Left kidney (tissue), 2 donors: ENCODE results near the gene IFNAR2. TPM values are rescaled to one million over a fixed set of nuclear protein-coding genes. Genes with fewer than 3 reads are reported as not detected.
"Not testable (repeated sequence)": the region's sequence is repeated elsewhere in the genome, so short reads cannot be mapped to it uniquely, and the experiment has no call there.

Experiments used
- DNase-seq: peaks from one replicate; pipeline ENCODE4 v3.0.0-alpha.2; 2013
- polyA plus RNA-seq: library from polyadenylated mRNA; unstranded; fragments of 120-200 nt; gene quantifications from one replicate; pipeline ENCODE4 v1.2.1, GENCODE V29; 2013; ENCODE audit not compliant: insufficient read length

IFNAR2 gene
- polyA plus RNA-seq, 1 donor: 24.8 TPM

DNA sequence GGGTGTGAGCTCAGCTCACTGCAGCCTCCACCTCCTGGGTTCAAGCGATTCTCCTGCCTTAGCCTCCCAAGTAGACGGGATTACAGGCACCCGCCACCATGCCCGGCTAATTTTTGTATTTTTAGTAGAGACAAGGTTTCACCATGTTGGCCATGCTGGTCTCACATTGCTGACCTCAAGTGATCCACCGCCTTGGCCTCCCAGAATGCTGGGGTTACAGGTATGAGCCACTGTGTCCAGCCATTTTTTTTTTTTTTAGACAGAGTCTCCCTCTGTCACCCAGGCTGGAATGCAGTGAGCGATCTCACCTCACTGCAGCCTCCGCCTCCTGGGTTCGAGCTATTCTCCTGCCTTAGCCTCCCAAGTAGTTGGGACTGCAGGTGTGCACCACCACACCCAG is 13.1 kb downstream of the IFNAR2 start:
- DNase-seq: not testable (repeated sequence)

DNA sequence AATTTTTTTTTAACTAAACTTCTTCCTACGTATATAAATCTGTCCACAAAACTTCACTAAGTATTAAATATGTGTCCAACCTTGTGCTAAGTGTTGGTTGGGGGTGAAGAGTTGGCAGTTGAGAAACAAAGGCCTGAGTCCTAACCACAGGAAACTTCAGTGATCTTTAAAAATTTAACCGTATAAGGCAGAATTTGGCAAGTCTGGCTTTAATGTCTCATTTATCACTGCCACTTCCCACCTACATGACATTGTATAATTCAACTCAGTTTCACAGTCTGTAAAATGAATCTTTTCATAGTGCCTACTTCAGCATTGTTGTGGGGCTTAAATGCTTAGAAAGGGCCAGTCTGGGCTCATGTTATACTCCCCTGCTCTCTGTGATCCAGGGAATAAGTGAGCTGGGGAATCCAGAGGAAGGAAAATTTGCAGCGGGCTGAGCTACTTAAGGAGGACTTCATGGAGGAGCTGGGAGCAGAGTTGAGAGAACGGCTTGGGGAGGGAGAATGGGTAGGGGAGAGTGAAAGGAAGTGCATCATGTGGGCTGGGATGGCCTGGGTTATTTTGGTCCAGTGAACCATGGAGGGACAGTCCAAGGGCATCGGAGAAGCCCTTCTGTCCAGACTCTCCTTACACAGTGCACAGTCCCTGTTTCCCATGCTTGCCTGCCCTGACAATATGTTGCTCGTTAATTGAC is 14.5 kb downstream of the IFNAR2 start:
- DNase-seq: no peak

DNA sequence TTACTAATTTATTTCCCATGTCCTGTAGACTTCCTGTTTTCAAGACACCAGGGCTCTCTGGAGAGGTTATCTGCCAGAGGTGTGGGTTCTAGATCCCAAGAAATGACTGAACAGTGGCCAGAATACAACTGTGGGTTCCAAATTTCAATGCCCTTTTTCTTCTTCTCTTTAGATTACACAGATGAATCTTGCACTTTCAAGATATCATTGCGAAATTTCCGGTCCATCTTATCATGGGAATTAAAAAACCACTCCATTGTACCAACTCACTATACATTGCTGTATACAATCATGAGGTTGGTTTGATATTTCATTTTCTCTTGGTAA is 15.0 kb downstream of the IFNAR2 start:
- no peak for DNase-seq

DNA sequence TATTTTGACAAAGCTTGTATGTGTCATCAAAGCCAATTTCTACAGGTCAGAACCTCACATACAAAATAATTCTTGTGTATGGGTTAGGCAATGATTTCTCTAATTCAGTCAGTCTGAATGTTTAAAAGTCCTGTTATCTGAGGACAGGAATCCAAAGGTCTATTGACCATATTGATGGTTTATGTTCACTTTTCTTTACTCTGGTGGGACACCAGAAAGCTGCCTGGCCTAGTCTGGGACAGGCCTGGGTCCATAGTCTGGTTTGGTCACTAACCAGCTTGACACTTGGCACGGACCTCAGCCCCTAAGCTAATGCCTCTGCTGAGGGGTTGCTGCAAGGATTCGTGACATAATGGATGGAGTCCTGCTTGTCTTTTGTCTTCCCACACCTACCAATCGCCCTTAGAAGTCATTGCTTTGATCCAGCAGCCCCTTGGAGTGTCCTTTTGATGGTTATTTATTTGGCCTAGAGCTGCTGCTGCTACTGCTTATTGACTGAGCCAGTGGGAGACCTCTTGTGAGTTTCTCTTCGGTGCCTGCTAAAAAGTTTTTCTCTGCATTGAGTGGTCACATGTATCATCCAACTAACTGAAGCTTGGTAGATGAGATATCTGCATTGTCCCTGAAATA is 15.7 kb downstream of the IFNAR2 start:
- no peak for DNase-seq

DNA sequence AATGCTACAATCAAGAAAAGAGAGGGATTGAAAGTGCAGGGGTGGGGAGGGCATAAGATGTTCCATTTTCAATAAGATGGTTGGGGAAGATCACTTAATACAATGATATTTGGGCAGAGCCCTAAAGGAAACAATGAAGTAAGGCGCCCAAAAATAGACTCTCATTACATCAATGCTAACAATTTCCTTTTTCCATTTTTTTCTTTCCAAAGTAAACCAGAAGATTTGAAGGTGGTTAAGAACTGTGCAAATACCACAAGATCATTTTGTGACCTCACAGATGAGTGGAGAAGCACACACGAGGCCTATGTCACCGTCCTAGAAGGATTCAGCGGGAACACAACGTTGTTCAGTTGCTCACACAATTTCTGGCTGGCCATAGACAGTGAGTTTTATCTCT is 16.8 kb downstream of the IFNAR2 start:
- DNase-seq: no peak

DNA sequence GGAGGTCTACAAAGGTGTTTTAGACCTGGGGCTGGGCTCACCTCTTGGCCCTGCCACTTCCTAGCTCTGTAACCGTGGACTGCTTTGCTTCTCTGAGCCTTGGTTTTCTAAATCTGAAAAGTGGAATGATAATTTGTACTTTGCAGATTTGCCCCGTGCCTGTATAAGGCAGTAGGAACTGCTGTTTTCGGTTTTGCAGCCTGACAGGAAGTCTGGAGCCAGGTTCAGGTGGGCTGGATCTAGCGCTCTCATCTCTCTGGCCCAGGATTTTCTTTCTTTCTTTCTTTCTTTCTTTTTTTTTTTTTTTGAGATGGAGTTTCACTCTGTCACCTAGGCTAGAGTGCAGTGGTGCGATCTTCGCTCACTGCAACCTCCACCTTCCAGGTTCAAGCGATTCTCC is 17.2 kb downstream of the IFNAR2 start:
- DNase-seq: no peak

DNA sequence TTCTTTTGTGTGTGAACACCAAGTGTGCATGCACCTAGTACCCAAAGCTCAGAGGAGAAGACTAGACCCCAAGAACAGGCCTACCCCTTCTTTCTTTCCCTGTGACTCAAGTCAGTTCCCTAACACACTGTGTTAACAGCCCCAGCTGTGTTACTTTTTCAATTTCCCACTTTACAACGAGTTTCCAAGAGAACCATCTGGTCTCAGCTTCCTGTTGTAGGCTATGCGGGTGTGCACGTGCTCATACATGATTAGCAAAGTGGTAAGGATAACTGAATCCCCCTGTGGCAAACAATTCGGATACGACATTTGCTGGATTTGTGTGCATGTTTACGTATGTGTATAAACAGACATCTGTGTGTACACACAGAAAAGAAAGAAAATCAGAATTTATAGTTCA is 17.9 kb downstream of the IFNAR2 start:
- no peak for DNase-seq

DNA sequence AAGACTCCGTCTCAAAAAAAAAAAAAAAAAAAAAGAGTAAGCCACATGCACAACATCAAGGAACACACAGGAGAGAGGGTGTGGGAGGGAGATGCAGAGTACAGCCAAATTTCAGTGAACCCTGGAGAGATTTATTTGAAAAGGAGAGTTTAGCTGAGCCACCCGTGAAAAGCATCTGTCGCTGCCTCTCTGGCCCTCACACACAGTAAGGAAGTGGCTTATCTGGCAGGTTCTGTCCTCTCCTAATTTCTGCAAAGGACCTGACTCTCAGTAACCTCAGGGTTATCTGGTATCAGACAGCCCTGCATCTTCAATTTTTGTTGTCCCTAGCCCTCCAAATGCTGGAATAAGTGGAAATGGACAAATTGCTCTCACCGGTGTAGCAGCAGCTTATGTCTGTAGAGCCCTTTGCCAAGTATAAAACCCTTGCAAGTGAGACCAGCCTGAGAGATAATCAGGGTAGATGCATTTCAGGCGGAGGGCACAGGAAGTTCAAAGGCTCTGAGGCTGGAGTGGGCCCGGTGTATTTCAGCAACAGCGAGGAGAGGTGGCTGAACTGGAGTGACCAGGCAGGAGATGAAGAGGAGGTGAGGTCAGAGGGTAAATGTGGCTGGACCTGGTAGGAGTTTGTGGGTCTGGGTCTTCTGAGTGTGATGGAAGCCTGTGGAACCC is 19.7 kb downstream of the IFNAR2 start:
- DNase-seq: no peak

DNA sequence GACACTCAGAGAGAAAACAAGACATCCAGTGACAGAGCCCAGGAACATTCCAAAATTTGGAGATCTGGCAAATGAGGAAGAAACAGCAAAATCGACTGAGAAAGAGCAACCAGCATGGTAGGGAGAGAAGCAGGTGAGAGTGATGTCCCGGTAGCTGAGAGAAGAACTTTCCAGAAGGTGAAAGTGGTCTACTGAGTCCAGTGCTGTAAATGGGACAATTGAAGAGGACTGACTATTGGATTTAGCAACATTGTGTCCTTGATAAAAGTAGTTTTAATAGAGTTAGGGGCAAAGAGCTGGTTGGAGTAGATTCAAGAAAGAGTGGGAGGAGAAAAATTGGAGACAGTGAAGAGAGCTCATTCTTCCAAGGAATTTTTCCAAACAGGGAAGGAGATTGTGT is 21.4 kb downstream of the IFNAR2 start:
- DNase-seq: no peak

DNA sequence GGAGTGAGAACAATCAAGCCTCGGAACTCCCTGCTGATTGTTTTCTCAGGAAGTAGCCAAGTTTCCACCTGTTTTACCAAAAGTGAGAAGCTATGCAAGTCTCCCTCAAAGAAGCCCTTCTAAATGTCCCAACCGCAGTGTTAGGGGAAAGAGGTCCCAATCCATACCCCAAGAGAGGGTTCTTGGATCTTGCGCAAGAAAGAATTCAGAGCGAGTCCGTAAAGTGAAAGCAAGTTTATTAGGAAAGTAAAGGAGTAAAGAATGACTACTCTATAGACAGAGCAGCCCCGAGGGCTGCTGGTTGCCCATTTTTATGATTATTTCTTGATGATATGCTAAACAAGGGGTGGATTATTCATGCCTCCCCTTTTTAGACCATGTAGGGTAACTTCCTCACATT is 23.6 kb downstream of the IFNAR2 start:
- not testable (repeated sequence) for DNase-seq

DNA sequence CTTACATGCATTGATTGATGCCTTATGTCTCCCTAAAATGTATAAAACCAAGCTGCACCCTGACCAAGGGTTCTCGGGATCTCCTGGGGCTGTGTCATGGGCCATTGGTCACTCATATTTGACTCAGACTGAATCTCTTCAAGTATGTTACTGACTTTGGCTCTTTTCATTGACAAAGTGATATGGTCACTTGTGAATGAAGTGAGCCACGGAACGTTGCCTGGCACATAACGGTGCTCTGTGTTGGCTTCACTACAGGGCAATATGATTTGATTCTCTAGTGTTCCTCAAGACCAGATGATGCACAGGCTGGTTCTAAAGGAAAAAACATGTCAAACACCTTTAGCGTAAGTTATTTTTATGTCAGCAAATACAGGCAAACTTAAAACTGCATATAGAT is 25.0 kb downstream of the IFNAR2 start:
- no peak for DNase-seq

DNA sequence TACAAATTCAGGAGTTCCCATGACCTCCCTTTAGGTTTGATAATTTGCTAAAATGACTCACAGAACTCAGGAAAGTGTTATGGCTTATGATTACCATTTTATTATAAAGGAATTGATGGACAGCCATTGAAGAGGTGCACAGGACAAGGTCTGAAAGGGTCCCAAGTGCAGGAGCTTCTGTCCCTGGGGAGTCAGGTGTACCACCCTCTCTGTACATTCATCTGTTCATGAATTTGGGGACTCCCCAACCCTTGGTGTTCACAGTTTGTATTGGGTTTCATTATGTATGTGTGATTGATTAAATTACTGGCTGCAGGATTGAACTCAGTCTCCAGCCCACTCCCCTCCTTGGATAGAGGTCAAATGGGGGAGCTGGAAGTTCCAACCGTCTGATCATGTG is 25.7 kb downstream of the IFNAR2 start:
- DNase-seq: no peak

DNA sequence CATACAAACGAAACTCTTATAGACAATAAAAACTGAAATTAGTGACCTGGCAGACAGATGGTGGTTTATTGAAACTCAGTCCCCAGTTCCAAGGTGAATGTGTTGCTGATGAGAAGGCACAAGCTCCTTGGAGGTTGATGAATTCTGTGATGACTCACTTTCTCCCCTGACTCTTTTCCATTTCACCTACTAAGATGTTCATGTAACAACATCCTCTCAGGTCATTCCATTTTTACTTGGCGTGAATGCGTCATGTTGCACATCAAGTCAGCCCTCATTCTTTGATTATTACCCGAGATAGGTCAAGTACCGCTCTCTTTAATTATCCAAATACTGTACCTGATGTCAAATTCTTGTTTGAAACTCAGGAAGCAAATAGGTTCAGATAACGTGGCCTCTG is 26.3 kb downstream of the IFNAR2 start:
- DNase-seq: no peak

DNA sequence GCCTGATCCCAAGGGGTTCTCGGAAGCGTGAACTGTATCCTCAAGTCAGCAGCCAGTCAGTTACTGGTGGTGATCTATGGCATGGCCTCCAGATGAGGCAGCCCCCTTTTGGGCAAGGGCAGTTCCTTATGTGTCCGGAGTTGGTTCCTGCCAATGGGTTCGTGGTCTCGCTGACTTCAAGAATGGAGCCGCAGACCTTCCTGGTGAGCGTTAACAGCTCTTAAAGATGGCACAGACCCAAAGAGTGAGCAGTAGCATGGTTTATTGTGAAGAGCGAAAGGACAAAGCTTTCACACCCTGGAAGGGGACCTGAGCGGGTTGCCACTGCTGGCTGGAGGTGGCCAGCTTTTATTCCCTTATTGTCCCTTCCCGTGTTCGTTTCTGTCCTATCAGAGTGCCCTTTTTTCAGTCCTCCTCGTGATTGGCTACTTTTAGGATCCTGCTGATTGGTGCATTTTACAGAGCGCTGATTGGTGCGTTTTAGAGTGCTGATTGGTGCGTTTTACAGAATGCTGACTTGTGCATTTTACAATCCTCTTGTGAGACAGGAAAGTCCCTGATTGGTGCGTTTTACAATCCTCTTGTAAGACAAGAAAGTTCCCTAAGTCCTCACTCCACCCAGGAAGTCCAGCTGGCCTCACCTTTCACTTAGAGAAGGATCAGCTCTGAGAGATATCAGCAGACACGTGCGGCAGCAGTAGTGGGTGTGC is 27.5 kb downstream of the IFNAR2 start:
- no peak for DNase-seq

DNA sequence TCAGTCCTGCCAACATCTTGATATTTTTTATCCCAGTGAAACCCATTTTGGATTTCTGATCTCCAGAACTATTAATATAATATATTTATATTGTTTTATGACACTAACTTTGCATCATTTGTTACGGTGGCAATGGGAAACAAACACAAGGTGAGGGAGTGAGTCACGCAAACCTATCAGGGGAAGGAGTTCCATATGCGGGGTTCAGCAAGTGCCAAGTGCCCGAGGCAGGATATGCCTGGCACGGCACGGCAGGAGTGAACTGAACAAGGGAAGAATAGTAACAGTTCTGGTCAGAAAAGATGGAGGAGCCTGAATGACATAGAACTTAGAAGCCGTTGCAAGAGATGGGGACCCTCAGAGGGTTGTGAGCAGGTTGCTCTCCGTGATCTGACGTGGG is 28.7 kb downstream of the IFNAR2 start:
- DNase-seq: no peak

DNA sequence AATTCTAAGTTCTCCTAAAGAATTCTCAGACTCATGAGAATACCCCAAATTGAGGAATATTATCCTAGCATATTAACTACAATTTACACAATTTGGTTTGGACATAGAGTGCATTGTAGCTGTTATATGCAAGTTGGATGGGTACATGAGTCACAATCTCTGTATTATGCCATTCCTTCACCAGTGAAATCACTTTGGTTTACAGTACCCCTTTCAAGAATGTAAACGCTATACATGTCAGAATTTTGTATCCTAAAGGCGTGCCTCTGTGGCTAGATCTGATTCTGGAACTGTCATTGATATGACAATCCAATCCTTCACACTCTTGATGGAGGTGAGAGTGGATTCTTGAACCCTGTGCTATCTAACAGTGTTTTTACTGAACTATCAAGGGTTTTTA is 29.7 kb downstream of the IFNAR2 start:
- DNase-seq: no peak

DNA sequence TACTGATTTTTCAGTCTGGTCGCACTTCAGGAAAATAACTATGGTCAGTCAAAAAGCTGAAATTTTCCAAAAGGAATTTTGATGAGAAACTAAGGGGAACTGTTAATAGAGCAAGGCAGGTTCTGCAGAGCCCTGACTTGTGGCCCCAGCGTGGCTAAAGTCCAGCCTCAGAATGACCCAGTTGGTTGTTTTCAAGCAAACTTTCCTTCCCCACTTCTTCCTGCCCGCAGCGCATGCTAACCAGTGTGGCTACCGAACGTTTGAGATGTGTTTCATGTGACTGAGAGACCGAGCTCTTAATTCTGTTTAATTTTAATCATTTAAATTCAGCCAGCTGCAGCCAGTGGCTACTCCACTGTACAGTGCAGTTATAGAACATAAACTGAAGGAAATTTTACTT is 30.3 kb downstream of the IFNAR2 start:
- no peak for DNase-seq

DNA sequence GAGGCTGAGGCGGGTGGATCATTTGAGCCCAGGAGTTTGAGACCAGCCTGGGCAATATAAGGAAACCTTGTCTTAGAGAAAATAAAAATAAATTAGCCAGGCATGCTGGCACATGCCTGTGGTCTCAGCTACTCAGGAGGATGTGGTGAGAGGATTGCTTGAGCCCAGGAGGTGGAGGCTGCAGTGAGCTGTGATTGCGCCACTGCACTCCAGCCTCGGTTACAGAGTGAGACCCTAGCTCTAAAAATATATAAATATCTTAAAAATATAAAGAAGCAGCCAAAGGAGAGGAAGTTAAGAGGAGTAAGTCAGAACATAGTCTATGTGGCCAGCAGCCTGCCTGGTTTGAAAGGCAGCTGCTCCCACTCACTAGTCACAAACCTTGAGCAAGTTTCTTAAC is 31.9 kb downstream of the IFNAR2 start:
- no peak for DNase-seq

DNA sequence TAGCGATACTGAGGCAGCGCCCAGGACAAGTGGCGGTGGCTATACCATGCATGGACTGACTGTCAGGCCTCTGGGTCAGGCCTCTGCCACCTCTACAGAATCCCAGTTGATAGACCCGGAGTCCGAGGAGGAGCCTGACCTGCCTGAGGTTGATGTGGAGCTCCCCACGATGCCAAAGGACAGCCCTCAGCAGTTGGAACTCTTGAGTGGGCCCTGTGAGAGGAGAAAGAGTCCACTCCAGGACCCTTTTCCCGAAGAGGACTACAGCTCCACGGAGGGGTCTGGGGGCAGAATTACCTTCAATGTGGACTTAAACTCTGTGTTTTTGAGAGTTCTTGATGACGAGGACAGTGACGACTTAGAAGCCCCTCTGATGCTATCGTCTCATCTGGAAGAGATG is 33.2 kb downstream of the IFNAR2 start:
- DNase-seq: no peak

DNA sequence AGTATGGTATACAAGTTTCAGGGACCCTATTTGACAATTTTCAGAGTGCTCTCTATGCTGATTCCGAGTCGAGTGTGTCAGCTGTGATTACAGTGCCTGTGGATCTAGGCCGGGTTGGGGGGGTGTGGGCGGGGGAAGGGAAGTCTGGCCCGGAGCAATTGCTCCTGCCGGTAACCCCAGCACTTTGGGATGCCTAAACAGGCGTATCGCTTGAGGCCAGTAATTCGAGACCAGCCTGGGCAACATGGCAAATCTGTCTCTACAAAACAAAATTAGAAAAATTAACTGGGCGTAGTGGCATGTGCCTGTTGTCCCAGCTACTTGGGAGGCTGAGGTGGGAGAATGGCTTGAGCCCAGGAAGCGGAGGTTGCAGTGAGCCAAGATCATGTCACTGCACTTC is 34.8 kb downstream of the IFNAR2 start:
- DNase-seq: no peak

DNA sequence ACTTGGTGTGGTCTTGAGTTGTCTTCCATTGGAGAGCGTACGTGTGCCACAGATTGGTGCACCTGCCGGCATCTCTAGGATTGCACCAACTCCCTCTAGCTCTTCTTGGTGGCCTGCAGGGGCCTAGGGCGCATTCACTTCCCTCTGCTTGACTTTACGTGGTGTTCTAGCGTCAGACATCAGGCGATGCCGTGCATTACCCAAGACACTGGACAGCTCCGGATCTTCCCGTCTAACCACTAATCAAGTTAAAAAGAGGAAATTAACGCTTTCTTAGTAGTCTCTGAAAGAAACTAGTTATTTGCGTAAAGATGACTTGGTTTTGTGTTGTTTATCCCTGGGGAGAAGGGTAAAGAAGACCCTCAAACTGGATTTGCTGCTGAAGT is 35.9 kb downstream of the IFNAR2 start:
- no peak for DNase-seq

DNA sequence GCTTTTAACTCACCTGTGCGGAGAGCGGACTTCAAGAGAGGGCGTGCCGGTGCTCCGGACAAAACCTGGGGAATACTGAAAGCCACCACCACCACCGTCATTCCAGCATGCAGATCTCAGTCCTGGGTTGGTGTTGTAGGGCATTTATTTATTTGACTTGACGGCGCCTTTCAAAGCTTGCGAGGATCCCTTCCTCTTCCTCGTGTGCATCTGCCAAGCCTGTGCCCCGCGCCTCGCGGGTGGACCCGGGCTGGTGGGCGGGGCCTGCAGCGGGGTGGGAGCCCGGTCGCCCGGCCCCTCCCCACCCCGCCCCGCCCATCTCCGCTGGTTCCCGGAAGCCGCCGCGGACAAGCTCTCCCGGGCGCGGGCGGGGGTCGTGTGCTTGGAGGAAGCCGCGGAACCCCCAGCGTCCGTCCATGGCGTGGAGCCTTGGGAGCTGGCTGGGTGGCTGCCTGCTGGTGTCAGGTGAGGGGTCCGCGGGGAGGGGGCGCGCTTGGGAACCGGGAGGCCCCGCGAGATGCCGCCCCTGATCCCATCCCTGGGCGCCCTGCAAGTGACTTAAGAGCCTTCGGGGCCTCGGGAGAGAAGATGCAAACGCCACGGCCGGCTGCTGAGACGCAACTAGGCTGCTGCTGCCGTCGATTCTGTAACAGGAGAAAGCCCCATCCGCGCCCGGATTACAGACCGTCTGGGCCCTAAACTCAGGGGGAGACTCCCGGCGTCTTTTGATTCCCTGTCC is 36.5 kb downstream of the IFNAR2 start, which contains the start of gene IL10RB:
IL10RB (plus strand) TSS at position 318 of the 739 bp plus-strand sequence; CDS start at position 417, 99 bp downstream.
- peak; percentile 78 for DNase-seq

DNA sequence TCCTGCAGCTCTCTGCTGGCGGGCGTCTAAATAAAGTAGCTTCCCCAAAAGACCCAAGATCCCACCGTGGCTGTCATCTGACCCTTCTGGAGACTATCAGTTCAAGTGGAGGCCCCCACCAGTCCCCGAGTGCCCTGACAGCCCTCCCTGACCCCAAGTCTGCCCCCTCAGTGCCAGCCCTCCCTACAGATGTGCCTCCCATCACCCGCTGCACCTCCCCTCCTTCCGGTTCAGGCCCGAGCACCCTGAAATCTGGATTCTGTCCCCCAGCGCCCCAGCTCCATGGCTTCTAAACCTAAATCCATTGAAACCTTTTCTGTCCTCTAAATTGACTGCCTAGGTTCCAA is 37.0 kb downstream of the IFNAR2 start:
- no peak for DNase-seq
